CD4-positive, alpha-beta memory T cell (primary cell): ENCODE measurements around the gene MAPK8IP3. TPM values are rescaled to one million over a fixed set of nuclear protein-coding genes. Genes with fewer than 3 reads are reported as not detected.

Experiments
- CTCF ChIA-PET: fragments of 350-600 bp; sonication (Branson Sonifier 250); formaldehyde crosslinking; loops from one replicate; lab custom pipeline; 2021; ENCODE audit warnings: inconsistent platforms; ENCODE audit not compliant: partially characterized antibody; lab: Charles Lee
- POLR2A ChIA-PET: fragments of 350-600 bp; sonication (Branson Sonifier 250); formaldehyde crosslinking; loops from one replicate; lab custom pipeline; 2021; ENCODE audit not compliant: partially characterized antibody; lab: Charles Lee
- DNase-seq, 5 donors: peaks; one replicate each; pipeline versions ENCODE4 v3.0.0 to v3.0.0-alpha.2; 2020 to 2022; ENCODE audit warnings: mixed read lengths in 1 of 5
- H3K27ac ChIP-seq: one replicate; pipeline ENCODE4 v1.7.0; 2013; ENCODE audit warnings: low read depth, low read length
- H3K27me3 ChIP-seq: 2 replicates; pipeline ENCODE4 v1.7.0; 2013; ENCODE audit warnings: mild to moderate bottlenecking, low read length, moderate library complexity; ENCODE audit not compliant: insufficient read depth
- H3K36me3 ChIP-seq: 2 replicates; pipeline ENCODE4 v1.7.0; 2013; ENCODE audit warnings: mild to moderate bottlenecking, low read length, moderate library complexity; ENCODE audit not compliant: insufficient read depth
- H3K4me1 ChIP-seq: 2 replicates; pipeline ENCODE4 v1.7.0; 2013; ENCODE audit warnings: mild to moderate bottlenecking, low read length, moderate library complexity; ENCODE audit not compliant: insufficient read depth
- H3K4me3 ChIP-seq, 2 donors: one replicate each; pipeline ENCODE4 v1.7.0; 2013; ENCODE audit warnings: low read length in 2 of 2, mild to moderate bottlenecking in 1 of 2
- H3K9me3 ChIP-seq, 2 donors: one replicate each; pipeline ENCODE4 v1.7.0; 2013; ENCODE audit warnings: low read length in 2 of 2, control low read depth in 1 of 2; ENCODE audit not compliant: control insufficient read depth in 1 of 2
- H3K27ac Mint-ChIP-seq, 7 donors: one replicate each; pipeline ENCODE4 v1.8.0; 2020 to 2021; ENCODE audit warnings: mixed read lengths in 7 of 7, mild to moderate bottlenecking in 6 of 7, inconsistent platforms in 3 of 7, moderate library complexity in 3 of 7
- H3K27me3 Mint-ChIP-seq, 2 donors: one replicate each; pipeline ENCODE4 v1.8.0; 2020 to 2021; ENCODE audit warnings: mixed read lengths in 2 of 2
- H3K36me3 Mint-ChIP-seq, 2 donors: one replicate each; pipeline ENCODE4 v1.8.0; 2020 to 2021; ENCODE audit warnings: mixed read lengths in 2 of 2, inconsistent platforms in 1 of 2, mild to moderate bottlenecking in 1 of 2
- H3K4me1 Mint-ChIP-seq, 4 donors: one replicate each; pipeline ENCODE4 v1.8.0; 2020 to 2021; ENCODE audit warnings: mixed read lengths in 4 of 4, mild to moderate bottlenecking in 1 of 4
- H3K4me3 Mint-ChIP-seq, 8 donors: one replicate each; pipeline ENCODE4 v1.8.0; 2020 to 2021; ENCODE audit warnings: mixed read lengths in 8 of 8, mild to moderate bottlenecking in 7 of 8, moderate library complexity in 6 of 8, inconsistent platforms in 3 of 8
- H3K9me3 Mint-ChIP-seq, 8 donors: one replicate each; pipeline ENCODE4 v1.8.0; 2020 to 2021; ENCODE audit warnings: mixed read lengths in 8 of 8, mild to moderate bottlenecking in 5 of 8, inconsistent platforms in 3 of 8, moderate library complexity in 1 of 8
- intact Hi-C: fragments of 100-400 bp; cut with micrococcal nuclease; formaldehyde crosslinking; loops from one replicate; pipeline ENCODE4 v1.15.1; 2023
- polyA plus RNA-seq, 2 donors: library from polyadenylated mRNA; unstranded; fragments of 300-500 nt; fragmentation: Illumina TruSeq; gene quantifications; one replicate each; pipeline ENCODE4 v1.2.3, GENCODE V29; 2021
- total RNA-seq, 2 experiments: library from RNA; stranded (reverse); gene quantifications; one replicate each; pipeline ENCODE4 v1.2.3, GENCODE V29; 2021

Gene MAPK8IP3
- total and polyA plus RNA-seq, 4 experiments from 2014 or later: 0.86 to 248 (median 121) TPM

GRCh38 chr16:1761751-1762150 is 55.8 kb downstream of the MAPK8IP3 start:
- H3K27ac Mint-ChIP-seq: peak overlapping the region in 2 of 7 donors; percentile 17 to 38
- H3K4me3 Mint-ChIP-seq: no peak overlapping the region
- no peaks in the 10 kb centered on the region for H3K27me3 Mint-ChIP-seq
- Histone ChIP-seq H3K27ac (no peak overlapping the region), H3K27me3 (no peaks in the 10 kb centered on the region), H3K4me3 (no peak overlapping the region), H3K36me3 (peaks cover 24% of the 10 kb centered on the region), H3K9me3 (no peaks in the 10 kb centered on the region), H3K4me1 (peaks cover 8% of the 10 kb centered on the region)
- CTCF ChIA-PET: no interaction called here
- peaks cover 6 to 10% (median 7%) of the 10 kb centered on the region in 4 donors for H3K4me1 Mint-ChIP-seq
- intact Hi-C loops: no loop called here
- no peak for DNase-seq
- H3K9me3 Mint-ChIP-seq: no peaks in the 10 kb centered on the region
- POLR2A ChIA-PET: interaction anchor here (2.8 kb wide), 1 partner anchor 9 kb away, joined by 11 read pairs; the partner anchor contains the start of gene NME3
- peaks cover 4 to 21% of the 10 kb centered on the region in 2 donors for H3K36me3 Mint-ChIP-seq

GRCh38 chr16:1762196-1762878 is 56.3 kb downstream of the MAPK8IP3 start:
- H3K27ac Mint-ChIP-seq: peak overlapping the region in 2 of 7 donors; percentile 17 to 38
- Histone ChIP-seq H3K36me3 (peaks cover 24% of the 10 kb centered on the region), H3K27me3 (no peaks in the 10 kb centered on the region), H3K27ac (no peak overlapping the region), H3K9me3 (no peaks in the 10 kb centered on the region), H3K4me1 (peaks cover 2% of the 10 kb centered on the region), H3K4me3 (no peak overlapping the region)
- peaks cover 4 to 27% of the 10 kb centered on the region in 2 donors for H3K36me3 Mint-ChIP-seq
- intact Hi-C loops: no loop called here
- H3K4me1 Mint-ChIP-seq: peaks cover 3 to 4% (median 3%) of the 10 kb centered on the region in 4 donors
- POLR2A ChIA-PET: interaction anchor here (2.8 kb wide), 1 partner anchor 8 kb away, joined by 11 read pairs; the partner anchor contains the start of gene NME3
- H3K27me3 Mint-ChIP-seq: no peaks in the 10 kb centered on the region
- no peaks in the 10 kb centered on the region for H3K9me3 Mint-ChIP-seq
- CTCF ChIA-PET: no interaction called here
- DNase-seq: no peak
- no peak overlapping the region for H3K4me3 Mint-ChIP-seq

GRCh38 chr16:1762879-1763520 is 57.0 kb downstream of the MAPK8IP3 start:
- Histone ChIP-seq H3K27me3 (no peaks in the 10 kb centered on the region), H3K4me1 (no peaks in the 10 kb centered on the region), H3K36me3 (peaks cover 24% of the 10 kb centered on the region), H3K4me3 (no peak overlapping the region), H3K9me3 (no peaks in the 10 kb centered on the region), H3K27ac (no peak overlapping the region)
- ChIA-PET POLR2A (no interaction called here), CTCF (no interaction called here)
- Mint-ChIP-seq H3K36me3 (peaks cover 6 to 30% of the 10 kb centered on the region in 2 donors), H3K4me1 (no peaks in the 10 kb centered on the region), H3K27me3 (no peaks in the 10 kb centered on the region), H3K9me3 (no peaks in the 10 kb centered on the region), H3K27ac (peak overlapping the region in 1 of 7 donors; percentile 38), H3K4me3 (no peak overlapping the region)
- intact Hi-C loops: no loop called here
- DNase-seq: no peak

GRCh38 chr16:1763521-1764511 is 57.8 kb downstream of the MAPK8IP3 start:
- Histone ChIP-seq H3K4me1 (no peaks in the 10 kb centered on the region), H3K4me3 (no peak overlapping the region), H3K27ac (no peak overlapping the region), H3K27me3 (no peaks in the 10 kb centered on the region), H3K36me3 (peaks cover 24% of the 10 kb centered on the region), H3K9me3 (no peaks in the 10 kb centered on the region)
- H3K4me3 Mint-ChIP-seq: no peak overlapping the region
- no peaks in the 10 kb centered on the region for H3K4me1 Mint-ChIP-seq
- no peak overlapping the region for H3K27ac Mint-ChIP-seq
- H3K27me3 Mint-ChIP-seq: no peaks in the 10 kb centered on the region
- ChIA-PET POLR2A (interaction anchor here (0.8 to 11.4 kb wide), 2 partner anchors 9 to 16 kb away, joined by 4 to 185 read pairs; partner anchors contain the start of genes EME2, MRPS34, NUBP2 and SPSB3), CTCF (interaction anchor here (0.9 kb wide), 1 partner anchor 19 kb away, joined by 3 read pairs; the partner anchor contains the start of genes NUBP2 and SPSB3)
- DNase-seq: no peak
- H3K36me3 Mint-ChIP-seq: peaks cover 8 to 30% of the 10 kb centered on the region in 2 donors
- intact Hi-C loops: no loop called here
- no peaks in the 10 kb centered on the region for H3K9me3 Mint-ChIP-seq

- H3K4me1 Mint-ChIP-seq: peaks cover 0 to 3% (median under 1%) of the 10 kb centered on the region in 4 donors
- H3K36me3 Mint-ChIP-seq: peaks cover 8 to 30% of the 10 kb centered on the region in 2 donors
- H3K9me3 ChIP-seq: no peaks in the 10 kb centered on the region
- CTCF ChIA-PET: interaction anchor here (0.9 to 1.4 kb wide), 3 partner anchors 10 to 41 kb away, joined by 3 read pairs; partner anchors contain the start of genes NUBP2 and SPSB3
- no peaks in the 10 kb centered on the region for H3K9me3 Mint-ChIP-seq
- H3K4me1 ChIP-seq: no peaks in the 10 kb centered on the region
- POLR2A ChIA-PET: interaction anchor here (11.4 kb wide), 1 partner anchor 15 kb away, joined by 185 read pairs; the partner anchor contains the start of genes NUBP2 and SPSB3
- no peaks in the 10 kb centered on the region for H3K27me3 ChIP-seq
- intact Hi-C loops: no loop called here
- DNase-seq: no peak
- no peak overlapping the region for H3K27ac ChIP-seq
- H3K36me3 ChIP-seq: peaks cover 24% of the 10 kb centered on the region
- no peaks in the 10 kb centered on the region for H3K27me3 Mint-ChIP-seq
- H3K27ac Mint-ChIP-seq: no peak overlapping the region
- H3K4me3 Mint-ChIP-seq: no peak overlapping the region
- H3K4me3 ChIP-seq: no peak overlapping the region
Observed at GRCh38 chr16:1764971-1765370, 59.0 kb downstream of the MAPK8IP3 start.

- peaks cover 24% of the 10 kb centered on the region for H3K36me3 ChIP-seq
- H3K27me3 ChIP-seq: no peaks in the 10 kb centered on the region
- POLR2A ChIA-PET: interaction anchor here (11.4 kb wide), 1 partner anchor 14 kb away, joined by 185 read pairs; the partner anchor contains the start of genes NUBP2 and SPSB3
- Mint-ChIP-seq H3K9me3 (no peaks in the 10 kb centered on the region), H3K4me1 (peaks cover 0 to 10% (median 4%) of the 10 kb centered on the region in 4 donors), H3K36me3 (peaks cover 8 to 28% of the 10 kb centered on the region in 2 donors), H3K27me3 (no peaks in the 10 kb centered on the region), H3K4me3 (no peak overlapping the region), H3K27ac (no peak overlapping the region)
- no peak for DNase-seq
- no peak overlapping the region for H3K27ac ChIP-seq
- H3K4me1 ChIP-seq: peaks cover 7% of the 10 kb centered on the region
- CTCF ChIA-PET: interaction anchor here (1.4 kb wide), 1 partner anchor 42 kb away, joined by 3 read pairs; no protein-coding TSS in a partner anchor
- no peak overlapping the region for H3K4me3 ChIP-seq
- no peaks in the 10 kb centered on the region for H3K9me3 ChIP-seq
- intact Hi-C loops: no loop called here
Observed at GRCh38 chr16:1765826-1766225, 59.8 kb downstream of the MAPK8IP3 start.
